Common myeloid progenitor, CD34-positive (primary cell): ENCODE data around the gene DOK3.
"Not testable (repeated sequence)": the region's sequence is repeated elsewhere in the genome, so short reads cannot be mapped to it uniquely, and the experiment has no call there.

Source experiments
- CTCF ChIA-PET: fragments of 350-600 bp; sonication (Branson Sonifier 250); formaldehyde crosslinking; loops from one replicate; lab custom pipeline; 2021; ENCODE audit warnings: antibody characterized with exemption; lab: Charles Lee
- POLR2A ChIA-PET: fragments of 350-600 bp; sonication (Branson Sonifier 250); formaldehyde crosslinking; loops from one replicate; lab custom pipeline; 2021; ENCODE audit warnings: antibody characterized with exemption; lab: Charles Lee
- DNase-seq, 3 donors: peaks; one replicate each; pipeline versions ENCODE4 v3.0.0 to v3.0.0-alpha.2; 2013
- H3K27ac ChIP-seq, 2 experiments: 1 replicate in 1 of 2; 2 replicates in 1 of 2; pipeline ENCODE4 v1.7.0; 2013; ENCODE audit warnings: inconsistent platforms in 2 of 2, low read length in 2 of 2, mild to moderate bottlenecking in 2 of 2, low read depth in 1 of 2, moderate library complexity in 1 of 2; ENCODE audit not compliant: severe bottlenecking in 2 of 2, insufficient read depth in 1 of 2, poor library complexity in 1 of 2
- H3K27me3 ChIP-seq, 5 experiments: replicated peaks in 2 of 5; 1 replicate in 3 of 5; 2 replicates in 2 of 5; pipeline versions ENCODE4 v1.6.1 to v1.7.0; 2013; ENCODE audit warnings: low read length in 4 of 5, mild to moderate bottlenecking in 2 of 5, moderate library complexity in 2 of 5, inconsistent platforms in 1 of 5; ENCODE audit not compliant: insufficient read depth in 5 of 5, control insufficient read depth in 4 of 5
- H3K36me3 ChIP-seq, 4 experiments: 1 replicate in 2 of 4; 2 replicates in 2 of 4; pipeline versions ENCODE4 v1.6.1 to v1.7.0; 2013; ENCODE audit warnings: low read length in 3 of 4, control low read depth in 1 of 4, mild to moderate bottlenecking in 1 of 4; ENCODE audit not compliant: control insufficient read depth in 4 of 4, insufficient read depth in 4 of 4
- H3K4me1 ChIP-seq, 4 experiments: 1 replicate in 3 of 4; 2 replicates in 1 of 4; pipeline versions ENCODE4 v1.6.1 to v1.7.1; 2013; ENCODE audit warnings: low read length in 3 of 4, mild to moderate bottlenecking in 3 of 4, control low read depth in 1 of 4, inconsistent platforms in 1 of 4, moderate library complexity in 1 of 4; ENCODE audit not compliant: control insufficient read depth in 4 of 4, insufficient read depth in 4 of 4; ENCODE audit errors: control extremely low read depth in 1 of 4
- H3K4me3 ChIP-seq, 7 experiments: 1 replicate in 4 of 7; 2 replicates in 3 of 7; pipeline versions ENCODE4 v1.5.1 to v1.7.0; 2013; ENCODE audit warnings: mild to moderate bottlenecking in 7 of 7, low read length in 6 of 7, moderate library complexity in 6 of 7, inconsistent platforms in 2 of 7, low read depth in 2 of 7, control low read depth in 1 of 7; ENCODE audit not compliant: insufficient read depth in 4 of 7, control insufficient read depth in 1 of 7; ENCODE audit errors: extremely low read depth in 1 of 7
- H3K9me3 ChIP-seq, 5 experiments: 1 replicate in 4 of 5; 2 replicates in 1 of 5; pipeline versions ENCODE4 v1.6.1 to v1.7.1; 2013; ENCODE audit warnings: low read length in 4 of 5, mild to moderate bottlenecking in 2 of 5, inconsistent platforms in 1 of 5, low read depth in 1 of 5, moderate library complexity in 1 of 5; ENCODE audit not compliant: control insufficient read depth in 4 of 5, insufficient read depth in 2 of 5; ENCODE audit errors: control extremely low read depth in 1 of 5
- WGBS: methylation state at CpG from one replicate; pipeline ENCODE4 v1.1.5; 2013; ENCODE audit not compliant: insufficient coverage; 5-methylcytosine and 5-hydroxymethylcytosine counted together

DOK3 gene

DNA sequence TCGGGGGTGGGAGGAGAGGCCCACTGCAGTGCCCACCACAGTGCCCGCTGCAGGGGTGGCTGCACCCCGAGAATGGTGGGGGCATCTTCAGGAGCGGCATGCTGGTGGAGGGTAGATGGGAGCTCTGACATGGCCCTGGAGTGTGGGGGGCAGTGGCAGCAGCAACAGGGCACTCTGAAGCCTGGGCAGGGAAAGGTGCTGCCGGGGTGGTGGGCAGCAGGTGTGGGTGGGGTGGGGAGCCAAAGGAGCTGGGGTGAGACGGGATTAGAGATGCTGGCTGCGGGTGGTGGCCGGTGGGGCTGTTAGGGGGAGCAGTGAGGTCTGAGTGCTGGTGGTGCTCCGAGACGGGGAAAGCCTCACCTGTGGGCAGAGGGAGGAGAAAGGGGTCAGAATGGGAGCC lies 26.8 kb upstream of the DOK3 start:
- 97% methylated on average over 10 of the region's 10 CpGs for WGBS
- H3K9me3 ChIP-seq = no peaks in the 10 kb centered on the region
- no peaks in the 10 kb centered on the region for H3K27me3 ChIP-seq
- peaks cover 14 to 70% (median 47%) of the 10 kb centered on the region in 4 experiments for H3K36me3 ChIP-seq
- ChIA-PET CTCF (interaction anchor here (1.5 to 3.9 kb wide), 2 partner anchors 8 to 11 kb away, joined by 4 to 16 read pairs; no protein-coding TSS in a partner anchor), POLR2A (no interaction called here)
- H3K4me1 ChIP-seq = no peaks in the 10 kb centered on the region
- H3K27ac ChIP-seq = no peak overlapping the region
- no peak for DNase-seq
- H3K4me3 ChIP-seq = no peak overlapping the region

DNA sequence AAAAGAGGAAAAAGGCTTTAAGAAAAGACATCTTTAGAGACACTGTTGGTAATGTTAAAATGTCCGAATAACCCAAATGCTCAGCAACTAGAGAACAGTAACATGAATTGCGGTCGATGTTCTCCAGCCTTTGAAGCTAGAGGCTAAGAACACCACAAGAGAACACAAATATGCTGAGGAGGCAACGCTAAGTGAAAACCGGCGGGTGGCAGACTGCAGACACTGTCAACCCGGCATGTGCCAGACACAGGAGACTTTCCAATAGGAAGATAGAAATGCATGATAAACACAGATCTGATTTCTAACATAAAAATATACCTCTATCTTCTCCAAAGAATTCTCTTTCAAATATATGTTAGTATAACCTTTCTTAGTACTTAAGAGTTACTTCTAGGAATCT lies 25.5 kb upstream of the DOK3 start:
- Histone ChIP-seq H3K9me3 (no peaks in the 10 kb centered on the region), H3K4me1 (no peaks in the 10 kb centered on the region), H3K4me3 (no peak overlapping the region), H3K27me3 (no peaks in the 10 kb centered on the region), H3K27ac (no peak overlapping the region), H3K36me3 (peaks cover 22 to 82% (median 52%) of the 10 kb centered on the region in 4 experiments)
- 98% methylated on average over 5 of the region's 7 CpGs for WGBS
- ChIA-PET POLR2A (interaction anchor here (0.6 kb wide), 1 partner anchor 13 kb away, joined by 3 read pairs; no protein-coding TSS in a partner anchor), CTCF (interaction anchor here (1.2 to 3.9 kb wide), 2 partner anchors 10 to 14 kb away, joined by 3 to 16 read pairs; no protein-coding TSS in a partner anchor)
- no peak for DNase-seq

DNA sequence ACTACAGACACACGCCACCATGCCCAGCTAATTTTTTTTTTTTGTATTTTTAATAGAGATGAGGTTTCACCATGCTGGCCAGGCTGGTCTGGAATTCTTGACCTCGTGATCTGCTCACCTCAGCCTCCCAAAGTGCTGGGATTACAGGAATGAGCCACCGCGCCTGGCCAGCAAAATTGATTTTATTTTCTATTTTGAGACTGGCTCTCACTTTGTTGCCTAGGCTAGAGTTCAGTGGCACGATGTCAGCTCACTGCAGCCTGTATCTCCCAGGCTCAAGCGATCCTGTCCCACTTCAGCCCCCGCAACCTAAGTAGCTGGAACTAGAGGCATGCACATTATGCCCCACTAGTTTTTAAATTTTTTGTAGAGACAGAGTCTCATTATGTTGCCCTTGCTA lies 24.8 kb upstream of the DOK3 start:
- H3K4me1 ChIP-seq, H3K27me3 ChIP-seq, DNase-seq, H3K27ac ChIP-seq, H3K9me3 ChIP-seq, H3K4me3 ChIP-seq, POLR2A ChIA-PET: not testable (repeated sequence)
- WGBS = 96% methylated on average over 4 of the region's 7 CpGs
- CTCF ChIA-PET = interaction anchor here (1.2 to 3.9 kb wide), 2 partner anchors 10 to 14 kb away, joined by 3 to 16 read pairs; no protein-coding TSS in a partner anchor
- peaks cover 27 to 89% (median 55%) of the 10 kb centered on the region in 4 experiments for H3K36me3 ChIP-seq

DNA sequence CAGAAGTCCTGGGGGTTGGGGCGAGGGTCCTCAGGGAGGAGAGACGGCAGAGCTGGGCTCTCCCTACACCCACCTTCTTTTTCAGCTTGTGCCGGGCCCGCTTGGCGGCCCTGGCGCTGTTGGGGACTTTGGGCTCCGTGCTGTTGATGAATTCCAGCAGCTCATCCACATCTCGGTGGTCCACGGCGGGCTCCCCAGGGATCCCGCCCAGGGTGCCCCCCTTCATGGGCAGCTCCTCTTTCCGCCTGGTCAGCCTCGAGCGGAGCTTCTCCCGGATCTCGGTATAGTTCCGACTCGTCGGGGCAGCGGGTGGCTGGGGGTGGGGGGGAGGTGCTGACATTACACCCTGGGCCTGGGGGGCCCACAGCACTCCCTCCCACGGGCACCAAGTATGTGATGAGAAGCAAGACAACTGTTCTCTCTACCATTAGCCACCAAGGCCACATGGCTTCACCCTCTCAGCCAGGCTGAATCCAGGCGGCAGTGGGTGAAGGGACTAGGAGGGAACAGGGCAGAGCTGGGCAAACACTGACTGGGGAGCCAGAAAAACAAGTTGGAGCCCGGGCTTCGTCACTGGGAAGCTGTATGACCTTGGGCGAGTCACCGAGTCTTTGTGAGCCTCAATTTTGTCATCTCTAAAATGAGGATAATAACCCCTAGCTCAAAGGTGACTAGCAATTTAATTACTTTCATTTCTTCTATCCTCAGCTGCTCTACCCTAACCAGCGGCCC lies 21.7 kb upstream of the DOK3 start:
- 98% methylated on average over 12 of the region's 27 CpGs for WGBS
- Histone ChIP-seq H3K4me1 (no peaks in the 10 kb centered on the region), H3K36me3 (peaks cover 27 to 92% (median 61%) of the 10 kb centered on the region in 4 experiments), H3K4me3 (no peak overlapping the region), H3K27ac (no peak overlapping the region), H3K27me3 (no peaks in the 10 kb centered on the region), H3K9me3 (no peaks in the 10 kb centered on the region)
- ChIA-PET CTCF (no interaction called here), POLR2A (no interaction called here)
- no peak for DNase-seq

DNA sequence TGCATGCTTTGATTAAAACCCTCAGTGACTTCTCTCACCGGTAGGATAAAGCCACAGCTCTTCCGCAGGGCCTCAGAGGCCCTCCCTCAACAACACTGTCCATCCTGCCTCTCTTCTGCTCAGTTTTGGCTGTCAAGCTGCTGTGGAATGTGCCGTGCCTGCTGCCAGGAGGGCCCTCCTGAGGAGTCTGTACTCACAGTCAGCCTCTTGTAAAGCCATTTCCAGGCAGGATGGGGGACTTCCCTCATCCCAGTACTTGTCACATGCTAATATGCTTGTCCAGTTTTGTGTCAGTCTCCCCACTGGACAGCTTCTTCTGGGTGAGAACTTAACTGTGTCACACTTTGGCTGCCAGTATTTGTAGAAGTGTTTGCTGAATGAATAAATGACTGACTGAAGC lies 21.0 kb upstream of the DOK3 start:
- 87% methylated on average over 3 of the region's 3 CpGs for WGBS
- Histone ChIP-seq H3K9me3 (no peaks in the 10 kb centered on the region), H3K4me3 (no peak overlapping the region), H3K27me3 (no peaks in the 10 kb centered on the region), H3K36me3 (peaks cover 29 to 93% (median 67%) of the 10 kb centered on the region in 4 experiments), H3K27ac (no peak overlapping the region), H3K4me1 (no peaks in the 10 kb centered on the region)
- POLR2A ChIA-PET = no interaction called here
- CTCF ChIA-PET = no interaction called here
- DNase-seq = no peak

DNA sequence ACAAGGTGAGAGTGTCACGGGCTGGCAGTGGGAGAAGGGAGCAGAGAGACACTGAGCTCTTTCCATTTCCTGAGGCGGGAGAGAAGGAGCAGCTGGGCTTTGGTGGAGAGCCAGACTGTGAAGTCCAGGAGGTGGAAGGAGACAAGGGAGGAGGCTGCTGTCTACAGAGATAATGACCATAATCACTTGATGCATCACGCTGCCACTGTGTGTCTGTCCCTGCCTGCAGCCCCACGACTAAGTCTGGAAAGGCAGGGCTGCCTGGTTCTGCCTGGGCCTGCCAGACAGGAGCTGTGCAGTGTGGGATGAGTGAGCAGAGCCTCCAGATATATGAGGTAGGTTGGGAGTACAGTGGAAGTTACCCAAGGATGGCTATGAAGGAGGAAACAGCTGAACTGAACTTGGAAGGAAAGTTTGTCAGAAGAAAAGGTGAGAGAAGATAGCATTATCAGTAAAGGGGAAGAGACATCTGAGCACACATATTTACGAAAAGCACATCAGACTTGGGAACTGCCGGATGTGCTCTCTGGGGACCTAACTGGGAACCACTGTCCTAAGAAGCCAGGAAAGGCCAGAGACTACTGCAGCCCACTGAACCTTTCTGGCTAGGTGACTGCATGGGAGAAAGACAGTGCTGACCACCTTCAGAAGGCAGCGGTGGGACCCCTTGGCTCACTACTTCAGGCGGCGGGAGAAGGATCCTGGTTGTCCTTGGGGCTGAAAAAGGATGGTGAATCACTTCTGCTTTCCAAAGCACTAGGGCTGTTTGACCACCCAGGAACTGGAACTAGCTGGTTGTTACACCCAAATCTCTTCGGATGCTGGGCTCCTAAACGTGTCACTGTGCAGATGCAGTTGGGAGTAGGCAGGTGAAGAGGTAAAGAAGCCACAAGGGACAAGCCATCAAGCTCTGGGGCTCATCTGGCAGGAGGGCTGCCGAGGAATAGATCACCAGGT lies 19.9 kb upstream of the DOK3 start:
- H3K36me3 ChIP-seq = peaks cover 37 to 94% (median 73%) of the 10 kb centered on the region in 4 experiments
- H3K27me3 ChIP-seq = no peaks in the 10 kb centered on the region
- no peak for DNase-seq
- WGBS = 99% methylated on average over 11 of the region's 12 CpGs
- ChIA-PET POLR2A (no interaction called here), CTCF (interaction anchor here (0.9 kb wide), 1 partner anchor 10 kb away, joined by 3 read pairs; no protein-coding TSS in a partner anchor)
- H3K27ac ChIP-seq = no peak overlapping the region
- no peaks in the 10 kb centered on the region for H3K4me1 ChIP-seq
- H3K9me3 ChIP-seq = no peaks in the 10 kb centered on the region
- H3K4me3 ChIP-seq = no peak overlapping the region
